HG03469 (cell line): ENCODE results near the gene SPG21.

ENCODE experiments used
- ATAC-seq: cut with Tn5 transposase; IDR thresholded peaks from one replicate; pipeline ENCODE4 v1.9.1; 2021; ENCODE audit warnings: mild to moderate bottlenecking, moderate library complexity, moderate number of reproducible peaks; ENCODE audit not compliant: unreplicated experiment

SPG21 gene

GRCh38 chr15:64943512-64944225, 46.0 kb downstream of the SPG21 start:
- no peak for ATAC-seq

- ATAC-seq, result no peak
Measured at GRCh38 chr15:64942356-64942755, 47.4 kb downstream of the SPG21 start.

DNA sequence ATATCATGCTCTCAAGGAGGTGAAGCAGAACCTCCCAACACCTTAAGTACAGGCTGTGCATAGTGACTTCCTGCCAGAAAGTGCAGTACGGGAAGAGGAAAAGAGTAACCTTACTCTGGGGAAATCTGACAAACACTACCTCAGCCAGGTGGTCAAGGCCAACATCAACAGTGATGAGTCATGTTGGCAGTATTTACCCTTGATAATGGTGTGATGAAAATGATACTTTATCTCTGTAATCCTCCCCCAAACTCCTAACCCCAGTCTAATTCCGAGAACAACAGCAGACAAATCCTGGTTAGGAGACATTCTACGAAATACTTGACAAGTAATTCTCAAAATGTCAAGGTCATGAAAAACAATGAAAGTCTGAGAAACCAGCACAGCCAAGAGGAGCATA, 51.5 kb downstream of the SPG21 start:
- ATAC-seq, result no peak

DNA sequence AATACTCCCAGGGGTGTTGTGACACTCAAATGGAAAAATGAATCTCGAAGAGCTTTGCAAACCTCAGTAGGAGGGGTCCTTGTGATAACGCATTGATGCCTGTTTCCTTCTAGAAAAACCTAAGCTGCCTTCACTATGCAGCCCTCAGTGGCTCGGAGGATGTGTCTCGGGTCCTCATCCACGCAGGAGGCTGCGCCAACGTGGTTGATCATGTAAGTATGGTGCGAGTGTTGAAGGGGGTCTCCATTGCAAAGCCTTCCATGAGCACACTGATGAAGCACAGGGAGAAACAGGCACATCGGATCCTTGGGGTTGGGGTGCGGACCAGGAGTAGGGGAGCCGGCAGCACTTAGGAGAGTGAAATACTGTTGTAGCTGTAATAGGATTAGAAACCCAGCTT, 55.7 kb downstream of the SPG21 start:
- no peak for ATAC-seq

DNA sequence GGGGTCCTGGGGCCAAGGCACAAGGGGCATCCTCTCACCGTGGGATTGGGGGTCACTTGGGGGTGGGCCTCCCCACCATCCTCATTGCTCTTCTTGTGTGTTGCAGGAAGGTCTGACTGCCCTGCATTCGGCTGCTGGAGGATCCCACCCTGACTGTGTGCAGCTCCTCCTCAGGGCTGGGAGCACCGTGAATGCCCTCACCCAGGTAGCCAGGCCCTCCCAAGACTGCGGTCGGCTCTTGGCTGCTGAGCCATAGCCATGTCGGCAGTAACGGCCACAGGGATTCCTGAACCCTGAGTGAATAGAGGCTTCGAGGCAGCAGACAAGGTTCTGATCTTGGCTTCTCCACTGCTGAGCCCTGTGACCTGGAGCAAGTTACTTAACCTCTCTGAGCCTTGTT, 58.3 kb downstream of the SPG21 start:
- ATAC-seq, result no peak

DNA sequence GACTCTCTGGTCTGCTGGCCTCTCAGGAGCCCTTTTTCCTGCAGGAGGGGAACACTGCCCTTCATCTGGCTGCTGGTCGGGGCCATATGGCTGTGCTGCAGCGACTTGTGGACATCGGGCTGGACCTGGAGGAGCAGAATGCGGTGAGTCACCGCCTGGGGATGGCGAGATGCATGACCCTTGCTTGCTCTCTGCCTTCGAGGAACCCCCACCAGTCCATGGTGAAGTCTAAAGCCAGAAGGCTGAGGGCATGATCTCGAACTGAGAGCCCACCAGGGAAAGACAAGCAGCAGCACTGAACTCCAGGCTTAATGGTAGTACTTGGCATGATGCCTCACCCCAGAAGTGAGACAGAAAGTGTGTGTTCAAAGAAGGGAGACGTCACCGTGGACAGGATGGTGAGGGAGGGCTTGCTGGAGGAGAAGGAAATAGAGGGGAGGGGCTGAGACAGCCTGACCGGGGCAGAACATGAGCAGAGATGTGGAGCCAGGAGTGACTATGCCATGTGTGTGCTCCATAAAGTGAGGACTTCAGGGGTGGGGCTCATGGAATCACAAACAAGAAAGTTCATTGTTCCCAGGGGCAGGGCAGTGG, 58.8 kb downstream of the SPG21 start:
- no peak for ATAC-seq

GRCh38 chr15:64930019-64930652, 59.6 kb downstream of the SPG21 start:
- no peak for ATAC-seq

GRCh38 chr15:64928626-64929220, 61.0 kb downstream of the SPG21 start:
- no peak for ATAC-seq

GRCh38 chr15:64926661-64927060, 63.1 kb downstream of the SPG21 start:
- ATAC-seq, result no peak

GRCh38 chr15:64925335-64926330, 64.1 kb downstream of the SPG21 start:
- ATAC-seq, result no peak

GRCh38 chr15:64923546-64923945, 66.2 kb downstream of the SPG21 start:
- ATAC-seq, result no peak

DNA sequence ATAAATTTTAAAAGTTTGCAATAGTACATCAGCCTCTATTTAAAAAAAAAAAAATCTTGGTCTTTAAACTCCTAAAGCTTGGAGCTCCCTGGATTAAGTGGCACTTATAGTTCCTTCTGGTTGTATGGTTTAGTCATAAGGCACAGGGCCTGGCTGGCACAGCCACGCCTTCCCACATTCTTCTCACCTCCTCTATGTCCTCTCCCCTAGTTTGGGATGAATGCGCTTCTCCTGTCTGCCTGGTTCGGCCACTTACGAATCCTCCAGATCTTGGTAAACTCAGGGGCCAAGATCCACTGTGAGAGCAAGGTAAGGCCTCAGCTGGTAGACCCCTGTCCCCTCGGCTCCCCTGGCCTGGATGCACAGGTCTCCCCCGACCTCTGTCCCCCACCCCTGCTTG, 68.0 kb downstream of the SPG21 start:
- ATAC-seq, result no peak

- no peak for ATAC-seq
Measured at GRCh38 chr15:64919721-64920120, 70.0 kb downstream of the SPG21 start.

- no peak for ATAC-seq
Measured at GRCh38 chr15:64917211-64917610, 72.5 kb downstream of the SPG21 start.

DNA sequence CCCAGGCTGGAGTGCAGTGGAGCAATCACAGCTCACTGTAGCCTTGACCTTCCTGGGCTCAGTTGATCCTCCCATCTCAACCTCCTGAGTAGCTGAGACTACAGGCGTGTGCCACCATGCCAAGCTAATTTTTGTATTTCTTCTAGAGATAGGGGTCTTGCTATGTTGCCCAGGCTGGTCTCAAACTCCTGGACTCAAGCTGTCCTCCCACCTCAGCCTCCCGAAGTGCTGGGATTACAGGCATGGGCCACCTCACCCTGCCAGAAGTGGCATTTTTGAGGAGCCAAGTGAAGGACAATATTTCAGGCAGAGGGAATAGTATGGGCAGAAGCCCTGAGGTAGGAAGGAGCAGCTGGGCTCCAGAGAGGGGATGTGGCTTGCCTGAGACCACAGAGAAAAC, 73.3 kb downstream of the SPG21 start:
- no peak for ATAC-seq

- no peak for ATAC-seq
Measured at GRCh38 chr15:64915518-64916227, 74.0 kb downstream of the SPG21 start.
